HG02885 (cell line): ENCODE measurements around the gene HK1.
A peak's percentile ranks its signal among the peaks of the same experiment; 100 is the strongest.
"Not testable (repeated sequence)": the region's sequence is repeated elsewhere in the genome, so short reads cannot be mapped to it uniquely, and the experiment has no call there.

ENCODE experiments used
- ATAC-seq: cut with Tn5 transposase; IDR thresholded peaks from one replicate; pipeline ENCODE4 v1.9.1; 2021; ENCODE audit warnings: mild to moderate bottlenecking; ENCODE audit not compliant: unreplicated experiment, poor library complexity

Gene HK1

DNA sequence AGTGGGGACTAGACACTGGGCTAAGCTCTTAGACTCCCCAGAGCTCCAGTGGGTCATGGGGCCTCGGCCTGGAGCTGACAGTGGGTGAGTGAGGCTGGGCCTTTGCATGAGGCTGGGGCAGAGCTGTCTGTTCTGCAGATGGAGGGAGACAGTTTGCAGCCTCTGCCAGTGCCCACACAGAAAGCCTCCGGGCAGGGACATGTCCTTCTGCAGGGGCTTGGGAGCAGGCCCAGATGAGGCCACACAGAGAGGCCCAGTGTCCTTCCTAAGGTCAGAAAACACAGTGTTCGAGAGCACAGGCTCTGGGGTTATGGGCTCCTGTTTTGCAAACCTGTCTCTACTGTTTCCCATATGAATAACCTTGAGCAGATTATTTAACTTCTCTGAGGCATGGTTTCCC is 25.1 kb upstream of the HK1 start:
- ATAC-seq = no peak

DNA sequence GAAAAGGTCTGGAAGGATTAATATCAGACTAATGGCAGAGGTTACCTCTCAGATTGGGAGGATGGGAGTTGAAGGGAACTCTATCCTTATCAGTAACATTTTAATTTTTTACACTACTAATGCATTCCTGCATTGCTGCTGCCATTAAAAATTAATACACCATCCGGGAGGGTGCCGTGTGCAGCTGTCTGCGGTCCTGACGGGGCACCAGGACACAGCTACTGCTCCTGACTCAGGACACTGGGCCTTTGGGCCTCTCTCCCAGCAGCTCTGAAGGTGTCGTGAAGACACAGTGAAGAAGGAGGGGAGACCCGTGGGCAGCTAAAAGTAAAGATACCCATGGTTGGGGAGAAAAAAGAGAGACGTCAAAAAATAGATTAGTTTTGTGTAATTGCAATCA is 23.4 kb upstream of the HK1 start:
- ATAC-seq = no peak

DNA sequence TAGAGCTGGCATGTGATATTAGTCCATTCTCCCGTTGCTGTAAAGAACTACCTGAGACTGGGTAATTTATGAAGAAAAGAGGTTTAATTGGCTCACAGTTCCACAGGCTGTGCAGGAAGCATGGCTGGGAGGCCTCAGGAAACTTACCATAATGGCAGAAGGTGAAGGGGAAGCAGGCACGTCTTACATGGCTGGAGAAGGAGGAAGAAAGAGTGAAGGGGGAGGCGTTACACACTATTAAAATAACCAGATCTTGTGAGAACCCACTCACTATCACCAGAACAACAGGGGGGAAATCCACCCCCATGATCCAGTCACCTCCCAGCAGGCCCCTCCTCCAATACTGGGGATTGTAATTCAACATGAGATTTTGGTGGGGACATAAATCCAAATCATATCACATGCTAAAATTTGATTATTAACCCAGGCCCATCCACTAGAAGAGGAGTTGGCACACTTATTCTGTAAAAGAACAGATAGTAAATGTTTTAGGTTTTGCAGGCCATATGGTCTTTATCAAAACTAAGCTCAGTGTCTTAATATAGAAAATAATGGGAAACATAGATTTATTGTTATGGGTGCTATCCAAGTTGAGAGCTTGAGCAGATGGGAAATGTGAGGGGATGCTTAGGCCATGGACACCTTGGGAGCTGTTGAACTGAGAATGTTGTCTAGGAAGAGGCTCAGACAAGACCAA is 18.6 kb upstream of the HK1 start:
- no peak for ATAC-seq

DNA sequence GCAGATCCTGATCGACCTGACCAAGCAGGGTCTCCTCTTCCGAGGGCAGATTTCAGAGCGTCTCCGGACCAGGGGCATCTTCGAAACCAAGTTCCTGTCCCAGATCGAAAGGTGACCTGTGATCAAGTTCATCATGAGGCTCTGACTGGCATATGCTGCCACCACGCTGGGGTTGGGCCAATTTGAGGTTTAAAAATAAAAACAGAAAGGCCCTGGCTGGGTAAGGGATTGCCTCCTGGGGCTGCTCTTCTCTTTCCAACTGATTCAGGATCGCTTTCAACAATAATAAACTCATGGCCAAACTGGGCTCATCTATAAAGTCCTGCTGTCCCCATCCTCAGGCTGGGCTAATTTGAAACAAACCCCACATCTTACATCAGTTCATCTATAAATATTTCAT is 17.1 kb upstream of the HK1 start:
- ATAC-seq = no peak

DNA sequence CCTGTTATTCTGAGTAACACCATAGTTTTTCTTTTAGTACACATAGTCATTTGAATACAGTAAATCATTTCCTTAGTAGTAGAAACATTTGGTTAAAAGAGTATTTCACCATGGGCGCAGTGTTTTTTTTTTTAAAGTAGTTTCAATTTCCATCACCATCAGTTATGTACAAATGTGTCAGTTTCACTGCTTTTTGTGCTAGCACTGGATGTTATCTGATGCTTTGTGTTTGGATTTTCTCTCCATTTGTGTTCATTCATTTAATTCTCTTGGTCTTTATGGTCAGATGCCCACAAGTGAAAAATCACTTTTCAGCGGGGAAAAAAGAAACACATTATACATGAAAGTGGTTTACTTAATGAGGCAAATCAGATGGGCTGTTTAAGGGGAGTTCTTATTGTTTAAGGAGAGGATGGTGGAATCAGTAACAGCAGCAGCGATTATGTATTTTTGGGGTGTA is 16.0 kb upstream of the HK1 start:
- ATAC-seq = peak; percentile 35

DNA sequence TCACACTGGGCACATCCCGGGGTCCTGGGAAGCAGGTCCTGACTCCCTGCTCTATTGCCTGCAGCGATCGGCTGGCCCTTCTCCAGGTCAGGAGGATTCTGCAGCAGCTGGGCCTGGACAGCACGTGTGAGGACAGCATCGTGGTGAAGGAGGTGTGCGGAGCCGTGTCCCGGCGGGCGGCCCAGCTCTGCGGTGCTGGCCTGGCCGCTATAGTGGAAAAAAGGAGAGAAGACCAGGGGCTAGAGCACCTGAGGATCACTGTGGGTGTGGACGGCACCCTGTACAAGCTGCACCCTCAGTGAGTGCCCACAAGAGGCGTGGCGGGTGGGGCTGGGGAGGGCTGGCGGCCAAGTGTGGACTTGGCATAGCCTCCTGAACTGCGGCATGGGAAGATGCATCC is 12.8 kb upstream of the HK1 start:
- ATAC-seq = no peak

DNA sequence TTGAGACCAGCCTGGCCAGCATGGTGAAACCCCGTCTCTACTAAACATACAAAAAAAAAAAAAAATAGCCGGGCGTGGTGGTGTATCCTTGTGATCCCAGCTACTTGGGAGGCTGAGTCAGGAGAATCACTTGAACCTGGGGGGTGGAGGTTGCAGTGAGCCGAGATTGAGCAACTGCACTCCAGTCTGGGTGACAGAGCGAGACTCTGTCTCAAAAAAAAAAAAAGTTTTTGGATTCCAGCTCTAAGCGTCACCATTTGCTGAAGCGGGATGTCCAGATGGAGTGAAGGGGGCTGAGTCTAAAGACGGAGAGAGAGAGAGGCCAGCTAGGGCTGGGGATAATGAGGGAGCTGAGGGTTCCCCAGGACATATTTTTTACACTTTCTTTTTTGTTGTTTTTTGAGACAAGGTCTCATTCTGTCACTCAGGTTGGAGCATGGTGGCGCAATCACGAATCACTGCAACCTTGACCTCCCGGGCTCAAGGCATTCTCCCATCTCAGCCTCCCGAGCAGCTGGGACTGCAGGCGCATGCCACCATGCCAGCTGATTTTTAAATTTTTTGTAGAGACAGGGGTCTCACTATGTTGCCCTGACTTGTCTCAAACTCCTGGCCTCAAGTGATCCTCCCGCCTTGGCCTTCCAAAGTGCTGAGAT is 9.4 kb upstream of the HK1 start:
- no peak for ATAC-seq

DNA sequence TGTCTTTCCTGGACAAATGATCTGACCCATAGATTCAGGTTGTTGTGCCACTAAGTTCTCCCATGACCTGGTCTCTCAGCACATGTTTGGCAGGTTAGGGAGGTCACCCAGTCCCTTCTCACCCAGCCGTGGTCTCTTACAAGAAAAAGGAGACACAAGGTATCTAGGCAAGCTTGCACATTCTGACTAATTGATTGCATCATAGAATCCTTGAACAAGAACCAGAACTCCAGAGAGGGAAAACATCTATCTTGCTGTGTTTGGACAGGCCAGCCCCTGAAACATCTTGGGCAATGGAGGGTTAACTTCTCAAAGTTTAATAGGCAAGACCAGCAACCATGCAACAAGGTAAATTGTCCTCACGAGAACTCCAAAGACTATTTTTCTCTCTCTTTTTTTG is 8.5 kb upstream of the HK1 start:
- ATAC-seq = no peak

DNA sequence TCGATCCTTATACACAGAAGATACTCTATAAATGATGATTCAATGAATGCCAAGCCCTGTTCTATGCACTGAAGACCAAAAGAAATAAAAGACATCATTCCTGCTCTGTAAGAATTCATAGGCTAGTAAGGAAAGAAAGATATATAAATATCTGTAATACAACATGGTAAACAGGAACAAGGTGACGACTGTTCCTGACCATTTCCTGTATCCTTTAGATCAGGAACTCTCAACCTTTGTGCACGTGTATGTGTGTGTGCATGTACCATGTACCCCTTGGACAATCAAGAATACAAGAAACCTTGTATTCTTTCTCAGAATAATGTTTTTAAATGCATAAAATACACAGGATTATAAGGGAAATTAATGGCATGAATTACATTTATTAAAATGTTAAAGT is 7.3 kb upstream of the HK1 start:
- no peak for ATAC-seq

DNA sequence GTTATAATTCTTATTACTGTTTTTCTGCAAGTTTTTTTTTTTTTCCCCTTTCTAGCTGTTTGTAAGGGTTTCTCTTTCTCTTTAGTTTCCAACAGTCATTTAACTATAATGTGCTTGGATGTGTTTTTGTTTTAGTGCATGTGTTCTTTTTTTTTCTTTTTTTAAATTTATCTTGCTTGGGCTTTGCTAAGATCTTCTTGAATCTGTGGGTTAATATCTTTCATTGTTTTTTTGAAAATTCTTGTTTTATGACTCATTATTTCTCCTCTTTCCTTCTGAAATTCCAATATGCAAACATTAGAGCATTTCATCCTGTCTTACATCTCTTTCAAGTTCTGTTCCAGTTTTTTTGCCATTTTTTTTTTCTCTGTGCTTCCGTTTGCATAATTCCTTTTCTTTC is 5.7 kb upstream of the HK1 start:
- ATAC-seq = no peak

DNA sequence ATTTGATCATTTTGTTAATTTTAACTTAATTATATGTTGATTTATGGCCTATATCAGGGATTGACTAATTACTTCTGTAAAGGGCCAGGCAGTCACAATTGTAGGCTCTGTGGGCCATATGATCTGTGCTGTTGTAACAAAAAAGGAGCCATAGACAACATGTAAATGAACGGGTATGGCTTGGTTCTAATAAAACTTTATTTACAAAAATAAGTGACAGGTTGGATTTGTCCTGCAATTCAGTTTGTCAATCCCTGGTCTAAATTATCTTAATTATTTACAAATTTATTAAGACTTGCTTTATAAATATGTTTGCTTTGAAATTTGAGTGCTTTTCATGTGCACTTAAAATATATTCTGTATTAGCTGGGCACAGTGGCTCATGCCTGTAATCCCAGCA is 2.9 kb upstream of the HK1 start:
- no peak for ATAC-seq

DNA sequence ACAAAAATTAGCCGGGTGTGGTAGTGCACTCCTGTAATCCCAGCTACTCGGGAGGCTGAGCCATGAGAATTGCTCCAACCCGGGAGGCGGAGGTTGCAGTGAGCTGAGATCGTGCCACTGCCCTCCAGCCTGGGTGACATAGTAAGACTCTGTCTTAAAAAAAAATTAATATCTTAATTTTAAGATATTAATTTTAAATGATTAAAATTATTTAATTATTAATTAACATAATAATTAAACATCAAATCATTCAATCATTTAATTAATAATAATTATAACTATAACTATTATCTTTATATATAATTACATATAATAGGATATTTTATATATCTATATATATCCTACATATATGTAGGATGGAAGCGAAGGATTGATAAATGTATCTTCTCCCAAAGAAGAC is 1.8 kb upstream of the HK1 start:
- ATAC-seq = no peak

DNA sequence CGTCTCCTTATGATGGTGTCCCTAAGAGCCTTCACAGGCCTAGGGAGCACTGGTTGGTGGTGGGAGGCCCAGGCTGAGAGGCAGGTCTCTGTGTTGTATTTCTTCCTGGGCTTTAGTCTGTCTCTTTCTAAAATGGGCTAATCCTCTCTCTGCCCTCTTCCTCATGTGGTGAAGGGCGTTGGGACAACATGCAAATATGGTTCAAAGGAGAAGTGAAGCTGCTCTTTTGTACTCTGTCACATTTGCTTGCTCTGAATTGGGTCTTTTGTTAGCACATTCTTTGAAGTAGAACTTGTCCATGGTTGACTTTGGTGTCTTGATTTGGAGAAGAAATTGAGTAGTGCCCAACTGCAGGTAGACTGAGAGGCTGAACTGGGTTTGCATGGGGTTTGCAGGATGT is 814 bp downstream of the HK1 start:
- ATAC-seq = no peak

DNA sequence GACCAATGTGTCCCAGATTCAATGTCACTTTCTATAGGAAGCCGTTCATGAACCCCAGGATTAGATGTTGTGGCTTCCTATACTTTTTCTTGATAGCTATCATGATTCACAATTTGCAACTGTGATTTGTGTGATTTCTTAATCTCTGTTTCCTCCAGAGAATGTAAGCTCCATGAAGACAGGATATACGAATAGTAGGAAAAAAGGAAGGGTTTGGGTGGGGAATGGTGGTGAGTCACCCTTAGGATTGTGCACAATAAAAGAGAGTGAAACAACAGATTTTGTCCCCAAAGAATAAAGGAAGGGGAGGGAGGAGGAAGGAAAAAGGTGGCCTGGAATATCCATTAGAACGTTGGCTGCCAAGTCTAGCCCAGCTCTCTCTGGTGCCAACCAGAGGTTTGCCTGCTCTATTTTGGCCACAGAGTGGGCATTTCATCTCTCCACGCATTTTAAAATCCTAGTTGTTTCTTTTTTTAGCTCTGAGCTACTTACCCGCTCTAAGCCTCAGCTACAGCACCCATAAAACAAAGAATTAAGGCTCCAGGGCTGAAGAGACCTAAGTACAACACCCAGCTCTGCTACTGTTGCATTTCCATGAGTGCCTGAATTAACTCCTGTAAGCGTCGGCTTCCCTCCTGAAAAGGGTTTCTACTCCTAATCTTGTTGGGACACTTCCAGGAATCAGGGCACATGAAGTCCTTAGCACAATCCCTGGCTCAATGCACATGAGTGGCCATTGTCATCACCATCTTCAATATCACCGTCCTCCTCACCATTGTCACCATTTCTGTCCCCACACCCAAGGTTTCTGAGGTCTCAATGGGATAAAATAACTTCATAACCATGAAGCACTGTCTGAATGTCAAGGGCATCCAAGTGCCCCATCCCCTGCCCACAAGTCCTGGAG is 3.5 kb downstream of the HK1 start:
- no peak for ATAC-seq

DNA sequence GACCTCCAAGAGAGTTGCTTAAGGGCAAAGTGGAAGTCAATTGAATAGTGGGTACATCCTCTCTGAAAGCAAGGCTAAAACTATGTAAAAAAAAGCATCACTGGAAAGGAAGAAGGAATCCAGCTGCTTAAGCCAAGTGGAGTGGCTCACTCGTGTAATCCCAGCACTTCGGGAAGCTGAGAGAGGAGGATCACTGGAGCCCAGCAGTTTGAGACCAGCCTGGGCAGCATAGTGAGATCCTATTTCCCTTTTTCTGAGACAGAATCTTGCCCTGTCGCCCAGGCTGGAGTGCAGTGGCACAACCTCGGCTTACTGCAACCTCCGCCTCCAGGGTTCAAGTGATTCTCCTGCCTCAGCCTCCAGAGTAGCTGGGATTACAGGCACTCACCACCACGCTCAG is 6.1 kb downstream of the HK1 start:
- not testable (repeated sequence) for ATAC-seq

DNA sequence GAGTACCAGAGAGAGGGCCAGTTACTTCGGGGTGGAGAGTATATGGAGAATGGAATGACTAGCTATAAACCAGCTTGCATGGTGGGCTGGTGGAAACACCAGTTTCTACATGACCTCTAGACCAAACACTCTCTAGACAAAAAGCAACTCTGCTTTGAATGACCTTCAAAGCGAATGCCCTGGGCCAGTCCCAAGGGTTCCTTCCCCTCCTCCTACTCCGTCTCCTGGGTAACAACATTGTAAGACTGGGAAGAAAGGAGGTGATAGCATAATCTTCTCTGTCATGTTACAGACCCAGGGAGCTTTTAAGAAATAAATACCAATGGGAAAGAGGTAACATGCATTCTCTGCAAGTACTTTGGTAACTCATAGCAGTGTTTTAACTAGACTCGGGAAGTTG is 7.4 kb downstream of the HK1 start:
- no peak for ATAC-seq

DNA sequence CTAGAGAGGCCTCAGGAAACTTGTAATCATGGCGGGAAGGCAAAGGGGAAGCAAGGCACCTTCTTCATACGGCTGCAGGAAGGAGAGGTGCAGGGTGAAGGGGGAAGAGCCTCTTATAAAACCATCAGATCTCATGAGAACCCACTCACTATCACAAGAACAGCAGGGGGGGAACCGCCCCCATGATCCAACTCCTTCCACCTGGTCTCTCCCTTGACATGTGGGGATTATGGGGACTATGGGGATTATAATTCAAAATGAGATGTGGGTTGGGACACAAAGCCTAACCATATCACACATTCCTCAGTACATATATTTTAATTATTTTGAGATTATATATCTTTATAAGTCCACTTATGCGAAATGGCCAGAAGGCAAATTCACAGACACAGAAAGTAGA is 8.9 kb downstream of the HK1 start:
- ATAC-seq = no peak

DNA sequence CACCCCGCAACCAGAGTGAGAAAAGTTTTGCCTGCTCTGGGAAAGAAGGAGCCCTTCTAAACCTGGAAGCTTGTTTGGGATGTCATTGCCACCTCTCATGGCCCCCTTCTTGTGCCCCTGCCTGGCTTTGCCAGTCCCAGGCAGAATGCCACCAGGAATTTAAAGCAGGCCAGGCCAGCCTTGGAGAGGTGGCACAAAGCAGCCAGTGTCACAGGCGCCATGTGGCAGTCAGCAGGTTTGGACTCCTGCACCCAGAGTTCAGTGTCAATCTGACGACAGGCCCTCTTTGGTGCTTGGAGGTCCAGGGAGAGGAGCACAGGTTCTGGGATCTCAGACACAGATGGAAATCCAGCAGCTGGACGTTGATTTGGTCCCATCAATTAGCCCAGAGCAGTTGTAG is 12.7 kb downstream of the HK1 start:
- no peak for ATAC-seq

DNA sequence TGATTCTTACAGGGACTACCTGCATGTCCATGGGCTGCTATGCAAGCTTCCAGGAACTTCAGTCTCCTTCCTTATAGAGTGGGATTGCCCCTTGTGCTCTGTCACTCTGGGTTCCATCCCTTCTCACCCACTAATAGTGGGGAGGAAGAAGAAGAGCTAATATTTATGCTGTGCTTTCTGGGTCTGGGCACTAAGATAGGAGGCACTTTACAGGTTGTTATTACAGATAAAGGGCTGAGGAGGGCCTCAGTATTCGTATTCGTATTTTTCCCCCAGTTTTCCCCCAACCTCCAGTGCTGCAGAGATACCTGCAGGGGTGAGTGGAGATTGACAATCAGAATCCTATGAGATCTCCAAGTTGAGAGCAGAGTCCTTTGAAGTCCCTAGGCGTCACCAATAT is 14.2 kb downstream of the HK1 start:
- no peak for ATAC-seq

DNA sequence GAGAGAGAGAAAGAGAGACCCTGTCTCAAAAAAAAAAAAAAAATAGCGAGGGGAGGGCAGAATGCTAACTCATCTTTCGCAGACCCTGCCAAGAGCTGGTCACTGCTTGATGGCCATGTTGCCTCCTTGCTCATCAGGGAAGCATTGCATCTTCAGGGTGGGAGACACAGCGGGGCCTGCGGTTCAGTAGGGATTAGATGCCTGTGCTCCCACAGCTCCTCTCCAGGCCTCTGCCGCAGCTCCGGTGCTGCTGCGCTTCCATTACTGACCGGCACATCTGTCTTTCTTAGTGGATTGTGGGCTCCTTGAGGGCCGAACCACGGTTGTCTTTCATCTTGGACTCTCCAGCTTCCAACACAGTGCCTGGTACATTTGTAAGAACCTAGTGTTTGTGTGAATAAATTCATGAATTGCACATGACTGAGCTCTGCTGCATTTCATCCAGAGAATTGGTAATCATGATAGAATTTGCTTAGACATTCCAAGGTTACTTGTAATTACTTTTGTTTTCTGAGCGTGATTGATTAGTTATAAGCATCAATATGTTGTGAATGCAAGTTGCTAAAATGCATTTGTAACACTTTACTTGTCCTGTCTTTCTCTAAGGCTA is 16.8 kb downstream of the HK1 start:
- ATAC-seq = no peak

DNA sequence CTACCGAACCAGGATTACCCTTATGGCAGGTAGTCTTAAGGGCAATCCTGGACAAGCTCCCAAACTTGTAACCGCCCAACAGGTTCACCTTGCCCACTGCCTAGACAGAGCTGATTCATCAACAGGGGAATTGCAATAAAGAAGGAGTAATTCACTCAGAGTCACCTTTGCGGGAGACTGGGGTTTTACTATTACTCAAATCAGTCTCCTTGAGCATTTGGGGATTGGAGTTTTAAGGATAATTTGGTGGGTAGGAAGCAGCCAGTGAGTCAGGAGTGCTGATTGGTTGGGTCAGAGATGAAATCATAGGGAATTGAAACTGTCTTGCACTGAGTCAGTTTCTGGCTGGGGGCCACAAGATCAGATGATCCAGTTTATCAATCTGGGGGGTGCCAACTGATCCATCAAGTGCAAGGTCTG is 25.3 kb downstream of the HK1 start:
- ATAC-seq = no peak
